ENCODE measurements around the gene HMOX2.

- no peak for TF ChIP-seq CTCF (IDR thresholded peaks at IDR 0.05; ENCODE audit: borderline replicate concordance, extremely low read depth, low read length, poor library complexity, severe bottlenecking)
- TF ChIP-seq EZH2 (IDR thresholded peaks at IDR 0.05; ENCODE audit: borderline replicate concordance, low read depth, low read length, severe bottlenecking), result no peak
These were observed 20.1 kb downstream of the HMOX2 start for GRCh38 chr16:4496305-4496704.

Data from DND-41 (cell line).